ENCODE data around the gene TTC6.

Gene TTC6

GRCh38 chr14:37597538-37597913 lies 2.1 kb downstream of the TTC6 start:
- Histone ChIP-seq H3K4me1 (peaks cover 0 to 48% (median 36%) of the 10 kb centered on the region in 4 donors), H3K4me3 (no peak overlapping the region), H3K36me3 (no peaks in the 10 kb centered on the region), H3K27me3 (peaks cover 24 to 98% of the 10 kb centered on the region in 2 donors), H3K27ac (no peak overlapping the region), H3K9me3 (no peaks in the 10 kb centered on the region)
- intact Hi-C loops (cut with DNase I; ENCODE audit: low total_unique reads), result loop anchor here (10.0 kb wide), 1 partner anchor 353 kb away; no protein-coding TSS in a partner anchor
- TF ChIP-seq CTCF (IDR thresholded peaks at IDR 0.05), result no peak
- no peak for DNase-seq

GRCh38 chr14:37597914-37598746 lies 2.7 kb downstream of the TTC6 start:
- peaks cover 20 to 98% of the 10 kb centered on the region in 2 donors for H3K27me3 ChIP-seq
- no peak overlapping the region for H3K4me3 ChIP-seq
- peaks cover 0 to 48% (median 36%) of the 10 kb centered on the region in 4 donors for H3K4me1 ChIP-seq
- H3K36me3 ChIP-seq, result no peaks in the 10 kb centered on the region
- no peak overlapping the region for H3K27ac ChIP-seq
- no peaks in the 10 kb centered on the region for H3K9me3 ChIP-seq
- no peak for TF ChIP-seq CTCF (IDR thresholded peaks at IDR 0.05)
- intact Hi-C loops (cut with DNase I; ENCODE audit: low total_unique reads), result loop anchor here (10.0 kb wide), 1 partner anchor 353 kb away; no protein-coding TSS in a partner anchor
- no peak for DNase-seq

- no peaks in the 10 kb centered on the region for H3K9me3 ChIP-seq
- no peak for TF ChIP-seq CTCF (IDR thresholded peaks at IDR 0.05)
- no peaks in the 10 kb centered on the region for H3K36me3 ChIP-seq
- intact Hi-C loops (cut with DNase I; ENCODE audit: low total_unique reads), result loop anchor here (10.0 kb wide), 1 partner anchor 354 kb away; no protein-coding TSS in a partner anchor
- H3K4me1 ChIP-seq, result peaks cover 0 to 47% (median 35%) of the 10 kb centered on the region in 4 donors
- peak overlapping the region in 1 of 2 donors; percentile 19 for H3K4me3 ChIP-seq
- no peak for DNase-seq
- peaks cover 20 to 98% of the 10 kb centered on the region in 2 donors for H3K27me3 ChIP-seq
- H3K27ac ChIP-seq, result no peak overlapping the region
Observed at GRCh38 chr14:37598747-37599506, 3.5 kb downstream of the TTC6 start.

- H3K4me1 ChIP-seq, result peaks cover 0 to 39% (median 29%) of the 10 kb centered on the region in 4 donors
- H3K4me3 ChIP-seq, result peak overlapping the region in 1 of 2 donors; percentile 19
- DNase-seq, result no peak
- intact Hi-C loops (cut with DNase I; ENCODE audit: low total_unique reads), result loop anchor here (10.0 kb wide), 1 partner anchor 355 kb away; no protein-coding TSS in a partner anchor
- H3K36me3 ChIP-seq, result no peaks in the 10 kb centered on the region
- peaks cover 20 to 98% of the 10 kb centered on the region in 2 donors for H3K27me3 ChIP-seq
- no peaks in the 10 kb centered on the region for H3K9me3 ChIP-seq
- H3K27ac ChIP-seq, result no peak overlapping the region
- TF ChIP-seq CTCF (IDR thresholded peaks at IDR 0.05), result no peak
Observed at GRCh38 chr14:37599507-37600368, 4.3 kb downstream of the TTC6 start.
